HEK293 (cell line): ENCODE results near the gene CCDC43.
A peak's percentile ranks its signal among the peaks of the same experiment; 100 is the strongest.
"Not testable (repeated sequence)": the region's sequence is repeated elsewhere in the genome, so short reads cannot be mapped to it uniquely, and the experiment has no call there.

Experiments used
- CTCF ChIA-PET: fragments of 350-600 bp; formaldehyde crosslinking; extraction: SDS; loops from one replicate; lab custom pipeline; 2021; ENCODE audit warnings: antibody characterized with exemption; lab: Yijun Ruan, JAX
- POLR2A ChIA-PET: fragments of 300-600 bp; formaldehyde crosslinking; extraction: SDS; loops from one replicate; lab custom pipeline; 2020; ENCODE audit warnings: antibody characterized with exemption, inconsistent platforms; lab: Yijun Ruan, JAX
- H3K27ac ChIP-seq: fragments of 200-500 bp; sonication (Bioruptor generic); 2 replicates; pipeline ENCODE4 v1.5.1; 2014; ENCODE audit warnings: low read depth, low read length, control low read depth, inconsistent platforms; ENCODE audit errors: extremely low read depth
- H3K36me3 ChIP-seq, 2 experiments: fragments of 200-500 bp in 1 of 2; sonication (Bioruptor generic) in 1 of 2; 1 replicate in 1 of 2; 2 replicates in 1 of 2; pipeline ENCODE4 v1.5.1; 2014 to 2017; ENCODE audit warnings: inconsistent platforms in 2 of 2, low read length in 2 of 2; ENCODE audit not compliant: control insufficient read depth in 2 of 2, insufficient read depth in 1 of 2
- H3K4me1 ChIP-seq: fragments of 200-500 bp; sonication (Bioruptor generic); 2 replicates; pipeline ENCODE4 v1.5.1; 2014; ENCODE audit warnings: mild to moderate bottlenecking, low read length, inconsistent platforms; ENCODE audit not compliant: control insufficient read depth, insufficient read depth
- H3K4me3 ChIP-seq: 2 replicates; pipeline ENCODE4 v1.5.1; 2011; ENCODE audit warnings: low read depth, mild to moderate bottlenecking, control low read depth, low read length, moderate library complexity
- H3K9me3 ChIP-seq: fragments of 200-500 bp; sonication (Bioruptor generic); 2 replicates; pipeline ENCODE4 v1.5.1; 2014; ENCODE audit warnings: low read depth, low read length, inconsistent platforms; ENCODE audit not compliant: control insufficient read depth, insufficient read depth
- KLF1 ChIP-seq: fragments of 450-650 bp; formaldehyde crosslinking; IDR thresholded peaks from 2 replicates; pipeline ENCODE4 v1.5.1; 2016; ENCODE audit warnings: missing biosample characterization, missing genetic modification characterization
- PRDM1 ChIP-seq: fragments of 450-650 bp; formaldehyde crosslinking; IDR thresholded peaks from 2 replicates; pipeline ENCODE4; 2016; ENCODE audit warnings: missing biosample characterization, missing genetic modification characterization
- PRDM10 ChIP-seq: fragments of 450-650 bp; formaldehyde crosslinking; IDR thresholded peaks from 2 replicates; pipeline ENCODE4 v1.5.1; 2016; ENCODE audit warnings: missing biosample characterization, missing genetic modification characterization
- ZFP37 ChIP-seq: fragments of 450-650 bp; formaldehyde crosslinking; IDR thresholded peaks from 2 replicates; pipeline ENCODE4 v1.5.1; 2016; ENCODE audit warnings: missing biosample characterization, missing genetic modification characterization
- ZNF114 ChIP-seq: fragments of 450-650 bp; formaldehyde crosslinking; IDR thresholded peaks from 2 replicates; pipeline ENCODE4 v1.5.0; 2017; ENCODE audit warnings: missing biosample characterization, missing genetic modification characterization
- ZNF223 ChIP-seq: fragments of 450-650 bp; formaldehyde crosslinking; IDR thresholded peaks from 2 replicates; pipeline ENCODE4 v1.5.1; 2016; ENCODE audit warnings: missing biosample characterization, missing genetic modification characterization
- ZNF311 ChIP-seq: fragments of 450-650 bp; formaldehyde crosslinking; IDR thresholded peaks from 2 replicates; pipeline ENCODE4 v1.5.1; 2017; ENCODE audit warnings: missing biosample characterization, missing genetic modification characterization, borderline replicate concordance
- ZNF324 ChIP-seq: fragments of 450-650 bp; formaldehyde crosslinking; IDR thresholded peaks from 2 replicates; pipeline ENCODE4 v1.5.1; 2016; ENCODE audit warnings: missing biosample characterization, missing genetic modification characterization
- ZNF433 ChIP-seq: fragments of 450-650 bp; formaldehyde crosslinking; IDR thresholded peaks from 2 replicates; pipeline ENCODE4 v1.5.1; 2016; ENCODE audit warnings: missing biosample characterization, missing genetic modification characterization, low read depth
- ZNF560 ChIP-seq: fragments of 450-650 bp; formaldehyde crosslinking; IDR thresholded peaks from 2 replicates; pipeline ENCODE4 v1.5.1; 2017; ENCODE audit warnings: missing biosample characterization, missing genetic modification characterization, borderline replicate concordance
- ZNF610 ChIP-seq: fragments of 450-650 bp; formaldehyde crosslinking; IDR thresholded peaks from 2 replicates; pipeline ENCODE4 v1.5.1; 2016; ENCODE audit warnings: missing biosample characterization, missing genetic modification characterization, borderline replicate concordance
- ZNF623 ChIP-seq: fragments of 450-650 bp; formaldehyde crosslinking; IDR thresholded peaks from 2 replicates; pipeline ENCODE4 v1.5.1; 2016; ENCODE audit warnings: missing biosample characterization, missing genetic modification characterization
- ZNF664 ChIP-seq: fragments of 450-650 bp; formaldehyde crosslinking; IDR thresholded peaks from 2 replicates; pipeline ENCODE4 v1.5.1; 2016; ENCODE audit warnings: missing biosample characterization, missing genetic modification characterization
- TF ChIP-seq, protein P1 (sequence below): fragments of 450-650 bp; formaldehyde crosslinking; conservative IDR thresholded peaks from 2 replicates; pipeline ENCODE4 v1.5.1; 2016; ENCODE audit warnings: low read depth, missing biosample characterization, missing genetic modification characterization
- TF ChIP-seq, protein P2 (sequence below): fragments of 450-650 bp; formaldehyde crosslinking; IDR thresholded peaks from 2 replicates; pipeline ENCODE4 v1.5.1; 2016; ENCODE audit warnings: missing biosample characterization, missing genetic modification characterization

The CCDC43 gene

DNA sequence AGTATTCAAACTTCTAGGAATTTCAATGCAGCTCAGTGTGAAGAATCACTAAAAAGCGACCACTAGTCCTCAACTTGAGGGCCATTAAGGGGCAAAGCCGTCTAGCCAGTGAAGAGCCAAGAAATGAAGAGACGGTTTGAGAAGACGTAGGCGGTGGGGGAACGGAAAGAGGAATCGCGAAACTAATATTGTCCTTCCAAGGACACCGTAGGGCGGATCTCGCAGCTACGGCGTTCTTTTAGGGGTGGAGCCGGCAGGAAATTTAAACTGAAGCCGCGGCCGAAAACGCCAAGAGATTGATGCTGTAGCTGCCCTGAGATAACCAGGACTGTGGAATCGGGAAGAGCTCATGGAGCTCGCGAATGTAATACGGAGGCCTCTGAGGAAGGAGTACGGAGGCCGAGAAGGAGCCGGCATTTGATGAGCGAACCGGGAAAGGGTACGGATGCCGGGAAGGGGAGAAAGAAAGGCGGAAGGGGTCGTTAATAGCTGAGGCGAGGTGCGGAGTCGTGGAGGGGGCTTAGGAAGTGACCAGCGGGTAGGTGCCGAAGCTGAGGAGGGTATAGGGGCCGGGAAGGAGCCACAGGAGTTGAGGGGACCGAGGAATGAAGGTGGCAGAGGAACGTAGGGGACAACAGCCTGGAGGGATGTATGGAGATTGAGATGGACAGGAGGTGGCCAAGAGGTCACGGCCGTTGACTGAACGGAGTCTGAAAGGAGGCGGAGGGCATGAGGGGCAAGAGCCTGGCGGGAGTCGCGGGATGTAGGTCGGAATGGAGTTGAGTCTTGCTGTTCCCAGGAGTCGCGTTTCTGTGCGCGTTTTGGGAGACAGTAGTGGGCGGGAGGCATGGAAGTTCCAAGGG, 19.1 kb upstream of the CCDC43 start, which contains the start of gene DBF4B (continued):
- TF ChIP-seq ZNF311 (no peak), ZFP37 (tag by site-specific recombination) (peak; percentile 41; the same call in 1 of the 2 replicates), KLF1 (tag by site-specific recombination) (peak; percentile 68), ZNF610 (0 out of 2 replicates have a peak, but pooled peaks have one; percentile 53)

DNA sequence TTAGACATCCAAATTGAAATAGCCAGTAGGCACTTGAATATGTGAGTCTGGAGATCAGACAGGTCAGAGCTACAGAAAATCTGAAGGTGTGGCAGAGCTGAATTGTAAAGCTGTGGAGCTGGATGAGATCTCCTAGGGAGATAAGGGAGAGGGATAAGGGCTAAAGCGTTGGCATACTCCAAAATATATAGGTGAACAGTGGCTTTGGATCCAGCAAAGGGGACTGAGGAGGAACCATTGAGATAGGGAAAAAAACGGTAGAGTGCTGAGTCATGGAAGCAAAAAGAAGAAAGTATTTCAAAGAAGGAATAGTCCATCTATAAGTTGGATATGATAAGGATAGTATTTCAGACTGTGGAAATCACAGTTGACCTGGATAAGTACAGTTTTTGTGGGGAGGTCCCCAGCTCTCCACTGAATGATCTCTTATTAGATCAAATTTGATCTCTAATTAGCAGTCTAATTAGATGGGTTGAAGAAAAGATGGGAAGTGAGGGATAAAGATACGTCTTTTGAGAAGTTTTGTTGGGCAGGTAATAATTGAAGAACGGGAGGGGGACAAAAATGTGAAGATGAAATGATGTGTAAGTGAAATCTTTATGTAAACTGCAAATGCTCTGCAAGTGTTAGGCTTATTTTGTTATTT, 18.3 kb upstream of the CCDC43 start:
- POLR2A ChIA-PET, result interaction anchor here (0.5 to 2.0 kb wide), 18 partner anchors 9 to 488 kb away, joined by 3 to 19 read pairs (median 4); partner anchors contain the start of genes ADAM11, CCDC43 and UBTF
- H3K27ac ChIP-seq, result peak overlapping the region; percentile 82

GRCh38 chr17:44700288-44700687, 10.7 kb upstream of the CCDC43 start:
- H3K9me3 ChIP-seq, POLR2A ChIA-PET, H3K27ac ChIP-seq, H3K36me3 ChIP-seq, H3K4me3 ChIP-seq, H3K4me1 ChIP-seq: not testable (repeated sequence)
- CTCF ChIA-PET, result interaction anchor here (0.5 kb wide), 1 partner anchor 924 kb away, joined by 4 read pairs; no protein-coding TSS in a partner anchor
- TF ChIP-seq ZNF623 (tag by site-specific recombination), result peak; percentile 69
- 0 out of 2 replicates have a peak, but pooled peaks have one; percentile 62 for TF ChIP-seq ZNF560 (tag by site-specific recombination)
- TF ChIP-seq, protein P1, sequence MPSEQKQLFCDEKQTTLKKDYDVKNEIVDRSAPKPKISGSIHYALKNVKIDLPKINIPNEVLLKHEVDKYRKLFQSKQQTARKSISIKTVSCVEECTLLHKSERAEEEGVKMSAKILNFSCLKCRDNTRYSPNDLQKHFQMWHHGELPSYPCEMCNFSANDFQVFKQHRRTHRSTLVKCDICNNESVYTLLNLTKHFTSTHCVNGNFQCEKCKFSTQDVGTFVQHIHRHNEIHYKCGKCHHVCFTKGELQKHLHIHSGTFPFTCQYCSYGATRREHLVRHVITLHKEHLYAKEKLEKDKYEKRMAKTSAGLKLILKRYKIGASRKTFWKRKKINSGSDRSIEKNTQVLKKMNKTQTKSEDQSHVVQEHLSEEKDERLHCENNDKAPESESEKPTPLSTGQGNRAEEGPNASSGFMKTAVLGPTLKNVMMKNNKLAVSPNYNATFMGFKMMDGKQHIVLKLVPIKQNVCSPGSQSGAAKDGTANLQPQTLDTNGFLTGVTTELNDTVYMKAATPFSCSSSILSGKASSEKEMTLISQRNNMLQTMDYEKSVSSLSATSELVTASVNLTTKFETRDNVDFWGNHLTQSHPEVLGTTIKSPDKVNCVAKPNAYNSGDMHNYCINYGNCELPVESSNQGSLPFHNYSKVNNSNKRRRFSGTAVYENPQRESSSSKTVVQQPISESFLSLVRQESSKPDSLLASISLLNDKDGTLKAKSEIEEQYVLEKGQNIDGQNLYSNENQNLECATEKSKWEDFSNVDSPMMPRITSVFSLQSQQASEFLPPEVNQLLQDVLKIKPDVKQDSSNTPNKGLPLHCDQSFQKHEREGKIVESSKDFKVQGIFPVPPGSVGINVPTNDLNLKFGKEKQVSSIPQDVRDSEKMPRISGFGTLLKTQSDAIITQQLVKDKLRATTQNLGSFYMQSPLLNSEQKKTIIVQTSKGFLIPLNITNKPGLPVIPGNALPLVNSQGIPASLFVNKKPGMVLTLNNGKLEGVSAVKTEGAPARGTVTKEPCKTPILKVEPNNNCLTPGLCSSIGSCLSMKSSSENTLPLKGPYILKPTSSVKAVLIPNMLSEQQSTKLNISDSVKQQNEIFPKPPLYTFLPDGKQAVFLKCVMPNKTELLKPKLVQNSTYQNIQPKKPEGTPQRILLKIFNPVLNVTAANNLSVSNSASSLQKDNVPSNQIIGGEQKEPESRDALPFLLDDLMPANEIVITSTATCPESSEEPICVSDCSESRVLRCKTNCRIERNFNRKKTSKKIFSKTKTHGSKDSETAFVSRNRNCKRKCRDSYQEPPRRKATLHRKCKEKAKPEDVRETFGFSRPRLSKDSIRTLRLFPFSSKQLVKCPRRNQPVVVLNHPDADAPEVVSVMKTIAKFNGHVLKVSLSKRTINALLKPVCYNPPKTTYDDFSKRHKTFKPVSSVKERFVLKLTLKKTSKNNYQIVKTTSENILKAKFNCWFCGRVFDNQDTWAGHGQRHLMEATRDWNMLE (tag by site-specific recombination), result peak; percentile 85
- peak; percentile 60; the same call in 1 of the 2 replicates for TF ChIP-seq ZNF433
- TF ChIP-seq, protein P2, sequence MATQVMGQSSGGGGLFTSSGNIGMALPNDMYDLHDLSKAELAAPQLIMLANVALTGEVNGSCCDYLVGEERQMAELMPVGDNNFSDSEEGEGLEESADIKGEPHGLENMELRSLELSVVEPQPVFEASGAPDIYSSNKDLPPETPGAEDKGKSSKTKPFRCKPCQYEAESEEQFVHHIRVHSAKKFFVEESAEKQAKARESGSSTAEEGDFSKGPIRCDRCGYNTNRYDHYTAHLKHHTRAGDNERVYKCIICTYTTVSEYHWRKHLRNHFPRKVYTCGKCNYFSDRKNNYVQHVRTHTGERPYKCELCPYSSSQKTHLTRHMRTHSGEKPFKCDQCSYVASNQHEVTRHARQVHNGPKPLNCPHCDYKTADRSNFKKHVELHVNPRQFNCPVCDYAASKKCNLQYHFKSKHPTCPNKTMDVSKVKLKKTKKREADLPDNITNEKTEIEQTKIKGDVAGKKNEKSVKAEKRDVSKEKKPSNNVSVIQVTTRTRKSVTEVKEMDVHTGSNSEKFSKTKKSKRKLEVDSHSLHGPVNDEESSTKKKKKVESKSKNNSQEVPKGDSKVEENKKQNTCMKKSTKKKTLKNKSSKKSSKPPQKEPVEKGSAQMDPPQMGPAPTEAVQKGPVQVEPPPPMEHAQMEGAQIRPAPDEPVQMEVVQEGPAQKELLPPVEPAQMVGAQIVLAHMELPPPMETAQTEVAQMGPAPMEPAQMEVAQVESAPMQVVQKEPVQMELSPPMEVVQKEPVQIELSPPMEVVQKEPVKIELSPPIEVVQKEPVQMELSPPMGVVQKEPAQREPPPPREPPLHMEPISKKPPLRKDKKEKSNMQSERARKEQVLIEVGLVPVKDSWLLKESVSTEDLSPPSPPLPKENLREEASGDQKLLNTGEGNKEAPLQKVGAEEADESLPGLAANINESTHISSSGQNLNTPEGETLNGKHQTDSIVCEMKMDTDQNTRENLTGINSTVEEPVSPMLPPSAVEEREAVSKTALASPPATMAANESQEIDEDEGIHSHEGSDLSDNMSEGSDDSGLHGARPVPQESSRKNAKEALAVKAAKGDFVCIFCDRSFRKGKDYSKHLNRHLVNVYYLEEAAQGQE (tag by site-specific recombination), result peak; percentile 61
- 0 out of 2 replicates have a peak, but pooled peaks have one; percentile 36 for TF ChIP-seq ZNF223
- TF ChIP-seq ZNF664 (tag by site-specific recombination), result peak; percentile 50; the same call in 1 of the 2 replicates

More for the DNA sequence above, 18.3 kb upstream of the CCDC43 start:
- Histone ChIP-seq H3K9me3 (no peaks in the 10 kb centered on the region), H3K4me3 (peak overlapping the region; percentile 97), H3K36me3 (peaks cover 4 to 16% of the 10 kb centered on the region in 2 experiments), H3K4me1 (peaks cover 12% of the 10 kb centered on the region)
- peak; percentile 81 for TF ChIP-seq PRDM10 (tag by site-specific recombination)
- TF ChIP-seq PRDM1 (tag by site-specific recombination), result peak; percentile 19; the same call in 1 of the 2 replicates
- TF ChIP-seq ZNF114 (tag by site-specific recombination), result no peak
- 0 out of 2 replicates have a peak, but pooled peaks have one; percentile 5 for TF ChIP-seq ZNF324 (tag by site-specific recombination)
- CTCF ChIA-PET, result interaction anchor here (0.6 to 1.5 kb wide), 4 partner anchors 18 to 428 kb away, joined by 3 to 4 read pairs (median 3); partner anchors contain the start of genes ACBD4 and CCDC43
